K562 (cell line): ENCODE measurements around the gene GLRA1. TPM values are rescaled to one million over a fixed set of nuclear protein-coding genes. Genes with fewer than 3 reads are reported as not detected.

Experiments used
- ATAC-seq: fragments of 200-7000 bp; cut with Tn5 transposase; 3 replicates; pipeline ENCODE4 v1.9.1; 2020; ENCODE audit warnings: moderate library complexity
- BruUV-seq: library from RNA; stranded (reverse); fragments of 400-500 nt; replicated peaks from 2 replicates; lab custom pipeline; 2021; lab: Mats Ljungman, UMichigan
- CTCF ChIA-PET: fragments of 300-600 bp; formaldehyde crosslinking; extraction: SDS; loops from one replicate; lab custom pipeline; 2021; ENCODE audit warnings: low intra/inter-chr PET ratio; lab: Yijun Ruan, JAX
- POLR2A ChIA-PET: fragments of 300-600, 350-650 bp; sonication (Branson Sonifier 250); formaldehyde crosslinking; extraction: SDS; loops from one replicate; lab custom pipeline; 2021; ENCODE audit warnings: antibody characterized with exemption, inconsistent platforms; lab: Yijun Ruan, JAX
- DNase-seq, 4 experiments: peaks; one replicate each; pipeline versions ENCODE4 v3.0.0 to v3.0.0-alpha.2; 2011 to 2018; ENCODE audit warnings: low spot score in 3 of 4, mixed read lengths in 3 of 4; ENCODE audit errors: extremely low read depth in 1 of 4
- FAIRE-seq: peaks from 2 replicates; lab custom pipeline; 2011; peaks lifted over from hg19 to GRCh38; lab: Jason Lieb, UNC
- H2AFZ ChIP-seq: 2 replicates; pipeline ENCODE4 v1.6.0; 2011; ENCODE audit warnings: low read depth, low read length, control low read depth, inconsistent platforms
- H3K27ac ChIP-seq: fragments of 200-600 bp; 3 replicates; pipeline ENCODE4 v1.8.0; 2011; ENCODE audit warnings: low read depth, mild to moderate bottlenecking, control low read depth, inconsistent platforms, low read length, moderate library complexity, mixed read lengths; ENCODE audit errors: extremely low read depth
- H3K27me3 ChIP-seq, 2 experiments: fragments of 300-600 bp in 1 of 2; 2 replicates in 1 of 2; 3 replicates in 1 of 2; pipeline versions ENCODE4 v1.6.0 to v1.8.0; 2011; ENCODE audit warnings: inconsistent platforms in 2 of 2, low read length in 2 of 2, mild to moderate bottlenecking in 1 of 2, mixed read lengths in 1 of 2, moderate library complexity in 1 of 2; ENCODE audit not compliant: control insufficient read depth in 2 of 2, insufficient read depth in 2 of 2
- H3K36me3 ChIP-seq: fragments of 300-600 bp; 3 replicates; pipeline ENCODE4 v1.8.0; 2011; ENCODE audit warnings: mild to moderate bottlenecking, low read length, inconsistent platforms; ENCODE audit not compliant: control insufficient read depth, insufficient read depth
- H3K4me1 ChIP-seq, 2 experiments: fragments of 200-600 bp in 1 of 2; replicated peaks in 1 of 2; 2 replicates in 1 of 2; 3 replicates in 1 of 2; pipeline versions ENCODE4 v1.5.1 to v1.8.0; 2011; ENCODE audit warnings: inconsistent platforms in 2 of 2, low read length in 2 of 2, mild to moderate bottlenecking in 1 of 2, mixed read lengths in 1 of 2, moderate library complexity in 1 of 2; ENCODE audit not compliant: control insufficient read depth in 2 of 2, insufficient read depth in 2 of 2
- H3K4me2 ChIP-seq: 2 replicates; pipeline ENCODE4 v1.6.1; 2011; ENCODE audit warnings: low read length, control low read depth, inconsistent platforms, mixed read lengths; ENCODE audit not compliant: insufficient read depth
- H3K4me3 ChIP-seq: fragments of 200-600 bp; sonication (generic), shearing (Covaris generic); 2 replicates; pipeline ENCODE4 v1.5.1; 2016; ENCODE audit warnings: control low read depth, inconsistent platforms
- H3K79me2 ChIP-seq: fragments of 200-600 bp; 3 replicates; pipeline ENCODE4 v1.8.0; 2011; ENCODE audit warnings: low read length, inconsistent platforms; ENCODE audit not compliant: control insufficient read depth, insufficient read depth
- H3K9ac ChIP-seq, 2 experiments: 2 replicates each; pipeline versions ENCODE4 v1.6.0 to v1.6.1; 2011; ENCODE audit warnings: low read depth in 2 of 2, low read length in 2 of 2, control low read depth in 1 of 2, inconsistent platforms in 1 of 2, mild to moderate bottlenecking in 1 of 2, mixed read lengths in 1 of 2; ENCODE audit not compliant: insufficient read depth in 1 of 2
- H3K9me1 ChIP-seq: one replicate; pipeline ENCODE4 v1.6.0; 2011; ENCODE audit warnings: inconsistent platforms, mild to moderate bottlenecking, low read length, moderate library complexity; ENCODE audit not compliant: control insufficient read depth, insufficient read depth
- H3K9me3 ChIP-seq: replicated peaks from 2 replicates; pipeline ENCODE4 v1.5.1; 2011; ENCODE audit warnings: low read depth, low read length, inconsistent platforms; ENCODE audit not compliant: control insufficient read depth, insufficient read depth
- H4K20me1 ChIP-seq: replicated peaks from 2 replicates; pipeline ENCODE4 v1.6.1; 2011; ENCODE audit warnings: low read length, inconsistent platforms, mixed read lengths; ENCODE audit not compliant: control insufficient read depth, insufficient read depth
- BACH1 ChIP-seq: fragments of 200-800 bp; sonication (Bioruptor generic); IDR thresholded peaks from 2 replicates; pipeline ENCODE4 v1.6.1; 2016; ENCODE audit warnings: missing genetic modification characterization, missing compliant biosample characterization
- CCNT2 ChIP-seq: IDR thresholded peaks from 2 replicates; pipeline ENCODE4 v1.6.1; 2011; ENCODE audit warnings: borderline replicate concordance, low read depth, mild to moderate bottlenecking, moderate library complexity, mixed read lengths, low read length; ENCODE audit not compliant: insufficient read length; ENCODE audit errors: extremely low read depth
- E2F8 ChIP-seq: fragments of 450-650 bp; IDR thresholded peaks from 2 replicates; pipeline ENCODE4 v1.7.1; 2018; ENCODE audit warnings: mild to moderate bottlenecking, low read depth; ENCODE audit not compliant: partially characterized antibody
- ETS2 ChIP-seq: IDR thresholded peaks from 2 replicates; pipeline ENCODE4 v1.6.1; 2016; ENCODE audit warnings: borderline replicate concordance, missing genetic modification characterization, mild to moderate bottlenecking, moderate library complexity, missing compliant biosample characterization; ENCODE audit not compliant: poor library complexity, severe bottlenecking
- KHSRP ChIP-seq: fragments of 450-650 bp; IDR thresholded peaks from 2 replicates; pipeline ENCODE4 v1.6.1; 2017
- KLF16 ChIP-seq: IDR thresholded peaks from 2 replicates; pipeline ENCODE4 v1.6.1; 2016; ENCODE audit warnings: antibody characterized with exemption
- NFATC3 ChIP-seq: fragments of 450-650 bp; IDR thresholded peaks from 2 replicates; pipeline ENCODE4 v1.6.1; 2017; ENCODE audit warnings: mild to moderate bottlenecking
- TAF7 ChIP-seq: fragments of 450-650 bp; IDR thresholded peaks from 2 replicates; pipeline ENCODE4 v1.6.1; 2016; ENCODE audit warnings: missing genetic modification characterization, missing compliant biosample characterization
- THAP12 ChIP-seq: fragments of 250-450 bp; sonication (Bioruptor Pico); IDR thresholded peaks from 2 replicates; pipeline ENCODE4 v1.9.0; 2021; ENCODE audit warnings: mild to moderate bottlenecking, inconsistent platforms
- ZNF311 ChIP-seq: fragments of 250-450 bp; sonication (Bioruptor Pico); IDR thresholded peaks from 2 replicates; pipeline ENCODE4 v1.4.0; 2020; ENCODE audit warnings: mild to moderate bottlenecking, moderate library complexity
- in situ Hi-C: fragments of 300-500 bp; cut with MboI; formaldehyde crosslinking; loops from 4 replicates; pipeline ENCODE4 v1.15.0; 2018; ENCODE audit warnings: inconsistent platforms, mixed read lengths
- intact Hi-C: fragments of 100-400 bp; cut with micrococcal nuclease; formaldehyde crosslinking; loops from 2 replicates; pipeline ENCODE4 v1.14.2; 2022
- polyA plus RNA-seq, 8 experiments: library from polyadenylated mRNA; depleted of rRNA in 4 of 8; stranded (reverse) in 5 of 8; unstranded in 3 of 8; fragments of >200 nt; fragmentation: Nextera tagmentation in 2 of 8; fragmentation: Illumina TruSeq in 1 of 8; extraction: Ambion mirVana in 2 of 8; extraction: Trizol in 1 of 8; gene quantifications; 2 replicates each; pipeline versions ENCODE4 v1.2.1 to v1.2.3, GENCODE V29; 2011 to 2014; ENCODE audit warnings: inconsistent platforms in 1 of 8, missing spikeins in 1 of 8
- total RNA-seq, 7 experiments: library from RNA; depleted of rRNA in 6 of 7; stranded (reverse); fragments of >200 nt in 6 of 7; fragmentation: Illumina TruSeq in 2 of 7; extraction: Trizol in 2 of 7; gene quantifications; 2 replicates each; pipeline versions ENCODE4 v1.2.1 to v1.2.3, GENCODE V29; 2011 to 2021; ENCODE audit warnings: low replicate concordance in 1 of 7

GLRA1 gene
- total and polyA plus RNA-seq, 9 of the 15 experiments (the other 6 are each of a cell fraction or from before 2014, with no cell fraction given) = not detected

DNA sequence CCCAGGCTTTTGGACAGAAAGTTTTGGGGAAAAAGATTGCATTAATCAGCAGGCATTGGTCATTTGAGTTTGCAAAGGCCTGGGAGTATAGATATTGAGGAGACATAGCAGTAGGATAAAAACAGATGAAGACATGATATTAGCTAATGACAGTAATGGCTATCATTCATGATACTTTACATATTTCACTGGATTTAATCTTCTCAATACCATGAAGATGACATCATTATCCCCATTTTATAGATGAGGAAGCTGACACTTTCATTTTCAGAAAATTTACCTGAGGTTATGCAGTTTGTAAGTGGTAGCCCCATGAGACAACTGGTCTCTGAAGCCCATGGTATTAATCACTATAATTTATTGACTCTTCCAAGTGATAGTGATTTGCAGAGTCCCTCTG is 23.0 kb downstream of the GLRA1 start:
- DNase-seq = no peak
- H3K9me1 ChIP-seq = no peaks in the 10 kb centered on the region
- no peaks in the 10 kb centered on the region for H3K9me3 ChIP-seq
- no peak overlapping the region for H2AFZ ChIP-seq
- no peaks in the 10 kb centered on the region for H4K20me1 ChIP-seq
- TF ChIP-seq E2F8 (no peak), CCNT2 (no peak), KHSRP (no peak), KLF16 (no peak), ZNF311 (CRISPR knock-in tag) (no peak), NFATC3 (no peak), THAP12 (no peak), TAF7 (no peak), ETS2 (tag) (no peak), BACH1 (tag) (no peak)
- TF ChIP-seq, all 486 proteins: peak for 0
- ChIA-PET POLR2A (interaction anchor here (1.6 kb wide), 2 partner anchors 10 to 17 kb away, joined by 3 to 4 read pairs; no protein-coding TSS in a partner anchor), CTCF (no interaction called here)
- H3K27ac ChIP-seq = no peak overlapping the region
- H3K9ac ChIP-seq = no peak overlapping the region
- H3K79me2 ChIP-seq = no peaks in the 10 kb centered on the region
- intact Hi-C loops (no loop called here), in situ Hi-C loops (no loop called here)
- no peaks in the 10 kb centered on the region for H3K27me3 ChIP-seq
- BruUV-seq = no TSS peak
- no peak for ATAC-seq
- no peak for FAIRE-seq
- H3K4me1 ChIP-seq = no peaks in the 10 kb centered on the region
- H3K4me3 ChIP-seq = no peak overlapping the region
- H3K4me2 ChIP-seq = no peak overlapping the region
- no peaks in the 10 kb centered on the region for H3K36me3 ChIP-seq
